ENCODE results near the gene ADAMTS8. TPM values are rescaled to one million over a fixed set of nuclear protein-coding genes. Genes with fewer than 3 reads are reported as not detected.

The ADAMTS8 gene
- total RNA-seq, 1 donor, result not detected

- Histone ChIP-seq H3K4me3 (ENCODE audit: insufficient read depth, low read length) (no peak overlapping the region), H2AFZ (ENCODE audit: low read length) (no peak overlapping the region), H3K27me3 (ENCODE audit: insufficient read depth, low read length) (peaks cover 13% of the 10 kb centered on the region), H3K9me3 (ENCODE audit: low read depth, low read length) (peaks cover 3% of the 10 kb centered on the region), H3K4me2 (ENCODE audit: insufficient read depth, low read length) (no peak overlapping the region), H3K27ac (ENCODE audit: low read depth, low read length) (no peak overlapping the region), H4K20me1 (ENCODE audit: insufficient read depth, low read length) (no peaks in the 10 kb centered on the region), H3K4me1 (ENCODE audit: insufficient read depth, low read length) (no peaks in the 10 kb centered on the region), H3K79me2 (ENCODE audit: insufficient read depth, low read length) (no peaks in the 10 kb centered on the region), H3K36me3 (ENCODE audit: insufficient read depth, low read length) (no peaks in the 10 kb centered on the region)
- no peak for DNase-seq (ENCODE audit: insufficient read length, low spot score, missing footprints)
- TF ChIP-seq CTCF (IDR thresholded peaks at IDR 0.05; ENCODE audit: extremely low read depth, low read depth, low read length), result no peak
Observed at GRCh38 chr11:130359419-130359818, 69.0 kb downstream of the ADAMTS8 start.

- DNase-seq (ENCODE audit: insufficient read length, low spot score, missing footprints), result no peak
- Histone ChIP-seq H3K27me3 (ENCODE audit: insufficient read depth, low read length) (peaks cover 12% of the 10 kb centered on the region), H4K20me1 (ENCODE audit: insufficient read depth, low read length) (no peaks in the 10 kb centered on the region), H3K4me2 (ENCODE audit: insufficient read depth, low read length) (no peak overlapping the region), H3K36me3 (ENCODE audit: insufficient read depth, low read length) (no peaks in the 10 kb centered on the region), H3K79me2 (ENCODE audit: insufficient read depth, low read length) (no peaks in the 10 kb centered on the region), H3K27ac (ENCODE audit: low read depth, low read length) (no peak overlapping the region), H3K4me1 (ENCODE audit: insufficient read depth, low read length) (no peaks in the 10 kb centered on the region), H3K4me3 (ENCODE audit: insufficient read depth, low read length) (no peak overlapping the region), H3K9me3 (ENCODE audit: low read depth, low read length) (peaks cover 3% of the 10 kb centered on the region), H2AFZ (ENCODE audit: low read length) (no peak overlapping the region)
- TF ChIP-seq CTCF (IDR thresholded peaks at IDR 0.05; ENCODE audit: extremely low read depth, low read depth, low read length), result no peak
Observed at GRCh38 chr11:130358398-130358797, 70.0 kb downstream of the ADAMTS8 start.

Other genes with a start within 250 kb of the ADAMTS8 start
- gene ZBTB44, start 113.7 kb downstream of the ADAMTS8 start, total RNA-seq, result 47.1 and 50.3 TPM in 2 replicates
- gene ADAMTS15, start 20.0 kb upstream of the ADAMTS8 start, total RNA-seq, result 2.1 and 4.3 TPM in 2 replicates

All from osteoblast (primary cell).